Measurements from ENCODE around the gene AREL1. TPM values are rescaled to one million over a fixed set of nuclear protein-coding genes. Genes with fewer than 3 reads are reported as not detected.
A peak's percentile ranks its signal among the peaks of the same experiment; 100 is the strongest.

Gene AREL1
- total RNA-seq, 2 experiments from 2014 or later, result 30.6 to 35.9 TPM

- peak in 2 of 14 experiments; percentile 51 to 58 for DNase-seq
- intact Hi-C loops (cut with DNase I, micrococcal nuclease), result loop anchor here in 1 of 2 experiments (5.0 kb wide), 1 partner anchor 1362 kb away; no protein-coding TSS in a partner anchor
- TF ChIP-seq CTCF (IDR thresholded peaks at IDR 0.05), result no peak
- peak overlapping the region; percentile 78 for H3K4me3 Mint-ChIP-seq
- H3K4me1 ChIP-seq (ENCODE audit: insufficient read depth, low read length), result peaks cover 69% of the 10 kb centered on the region
- H3K9me3 Mint-ChIP-seq, result no peaks in the 10 kb centered on the region
- no peaks in the 10 kb centered on the region for H3K36me3 ChIP-seq (ENCODE audit: insufficient read depth, low read length)
- no peak overlapping the region for H3K27ac Mint-ChIP-seq
- no peak overlapping the region for H3K4me3 ChIP-seq (ENCODE audit: low read length)
- H3K27me3 ChIP-seq (ENCODE audit: control insufficient read depth in 1 of 2, insufficient read depth in 2 of 2, low read length in 2 of 2), result no peaks in the 10 kb centered on the region
- POLR2A ChIA-PET, result interaction anchor here (0.9 kb wide), 1 partner anchor 149 kb away, joined by 3 read pairs; the partner anchor contains the start of gene YLPM1
- ATAC-seq (ENCODE audit: poor library complexity), result no peak
- no peaks in the 10 kb centered on the region for H3K9me3 ChIP-seq (ENCODE audit: control insufficient read depth in 1 of 2, insufficient read depth in 1 of 2, low read length in 2 of 2)
- H3K36me3 Mint-ChIP-seq (ENCODE audit: low read depth), result no peaks in the 10 kb centered on the region
- peaks cover 42% of the 10 kb centered on the region for H3K4me1 Mint-ChIP-seq (ENCODE audit: low read depth)
- CTCF ChIA-PET, result interaction anchor here (1.1 kb wide), 1 partner anchor 331 kb away, joined by 3 read pairs; no protein-coding TSS in a partner anchor
- H3K27me3 Mint-ChIP-seq, result peaks cover 7% of the 10 kb centered on the region
- H3K27ac ChIP-seq (ENCODE audit: low read depth in 1 of 2, low read length in 2 of 2), result no peak overlapping the region
These were observed 98.1 kb downstream of the AREL1 start for GRCh38 chr14:74614508-74615495.

- Mint-ChIP-seq H3K4me1 (ENCODE audit: low read depth) (peaks cover 38% of the 10 kb centered on the region), H3K27ac (no peak overlapping the region), H3K27me3 (peaks cover 14% of the 10 kb centered on the region), H3K4me3 (peak overlapping the region; percentile 78), H3K36me3 (ENCODE audit: low read depth) (no peaks in the 10 kb centered on the region), H3K9me3 (no peaks in the 10 kb centered on the region)
- Histone ChIP-seq H3K9me3 (ENCODE audit: control insufficient read depth in 1 of 2, insufficient read depth in 1 of 2, low read length in 2 of 2) (no peaks in the 10 kb centered on the region), H3K4me3 (ENCODE audit: low read length) (no peak overlapping the region), H3K4me1 (ENCODE audit: insufficient read depth, low read length) (peaks cover 63% of the 10 kb centered on the region), H3K27me3 (ENCODE audit: control insufficient read depth in 1 of 2, insufficient read depth in 2 of 2, low read length in 2 of 2) (no peaks in the 10 kb centered on the region), H3K36me3 (ENCODE audit: insufficient read depth, low read length) (no peaks in the 10 kb centered on the region), H3K27ac (ENCODE audit: low read depth in 1 of 2, low read length in 2 of 2) (no peak overlapping the region)
- DNase-seq (no peak), ATAC-seq (ENCODE audit: poor library complexity) (no peak)
- CTCF ChIA-PET, result interaction anchor here (0.5 to 2.2 kb wide), 16 partner anchors 10 to 1552 kb away, joined by 3 to 17 read pairs (median 4); partner anchors contain the start of gene YLPM1
- TF ChIP-seq CTCF (IDR thresholded peaks at IDR 0.05), result no peak
- POLR2A ChIA-PET, result interaction anchor here (0.6 to 1.8 kb wide), 3 partner anchors 22 to 150 kb away, joined by 3 to 12 read pairs (median 3); partner anchors contain the start of genes ISCA2, NPC2 and YLPM1
- intact Hi-C loops (cut with DNase I, micrococcal nuclease), result loop anchor here in 1 of 2 experiments (2.0 to 5.0 kb wide), 2 partner anchors 251 to 1364 kb away; no protein-coding TSS in a partner anchor
These were observed 99.5 kb downstream of the AREL1 start for GRCh38 chr14:74613211-74613914.

All from CD4-positive, alpha-beta T cell (primary cell).